Measurements from ENCODE around the gene DPRX.

DPRX gene

GRCh38 chr19:53597023-53597422 is 34.8 kb upstream of the DPRX start:
- no peak for DNase-seq (ENCODE audit: low spot score)
- TF ChIP-seq CTCF (IDR thresholded peaks at IDR 0.05; ENCODE audit: borderline replicate concordance, control extremely low read depth, extremely low read depth, insufficient read depth, missing control alignments) = no peak
- in situ Hi-C loops (cut with MboI; ENCODE audit: low sequenced_read_pairs, unreplicated experiment) = no loop called here

GRCh38 chr19:53598361-53598760 is 33.4 kb upstream of the DPRX start:
- TF ChIP-seq CTCF (IDR thresholded peaks at IDR 0.05; ENCODE audit: borderline replicate concordance, control extremely low read depth, extremely low read depth, insufficient read depth, missing control alignments) = no peak
- in situ Hi-C loops (cut with MboI; ENCODE audit: low sequenced_read_pairs, unreplicated experiment) = no loop called here
- DNase-seq (ENCODE audit: low spot score) = no peak

- no peak for TF ChIP-seq CTCF (IDR thresholded peaks at IDR 0.05; ENCODE audit: borderline replicate concordance, control extremely low read depth, extremely low read depth, insufficient read depth, missing control alignments)
- no peak for DNase-seq (ENCODE audit: low spot score)
- in situ Hi-C loops (cut with MboI; ENCODE audit: low sequenced_read_pairs, unreplicated experiment) = no loop called here
Observed at GRCh38 chr19:53600217-53600616, 31.6 kb upstream of the DPRX start.

GRCh38 chr19:53606031-53606430 is 25.8 kb upstream of the DPRX start:
- peak; percentile 14 for DNase-seq (ENCODE audit: low spot score)
- in situ Hi-C loops (cut with MboI; ENCODE audit: low sequenced_read_pairs, unreplicated experiment) = no loop called here
- no peak for TF ChIP-seq CTCF (IDR thresholded peaks at IDR 0.05; ENCODE audit: borderline replicate concordance, control extremely low read depth, extremely low read depth, insufficient read depth, missing control alignments)

GRCh38 chr19:53608381-53608780 is 23.4 kb upstream of the DPRX start:
- DNase-seq (ENCODE audit: low spot score) = no peak
- TF ChIP-seq CTCF (IDR thresholded peaks at IDR 0.05; ENCODE audit: borderline replicate concordance, control extremely low read depth, extremely low read depth, insufficient read depth, missing control alignments) = no peak
- in situ Hi-C loops (cut with MboI; ENCODE audit: low sequenced_read_pairs, unreplicated experiment) = no loop called here

- no peak for DNase-seq (ENCODE audit: low spot score)
- no peak for TF ChIP-seq CTCF (IDR thresholded peaks at IDR 0.05; ENCODE audit: borderline replicate concordance, control extremely low read depth, extremely low read depth, insufficient read depth, missing control alignments)
Observed at GRCh38 chr19:53612762-53613526, 18.9 kb upstream of the DPRX start.

More at GRCh38 chr19:53612762-53613526, 18.9 kb upstream of the DPRX start:
- in situ Hi-C loops (cut with MboI; ENCODE audit: low sequenced_read_pairs, unreplicated experiment) = no loop called here

Measured in GM13976 (cell line).